ENCODE results near the gene SRRT. TPM values are rescaled to one million over a fixed set of nuclear protein-coding genes. Genes with fewer than 3 reads are reported as not detected.

The SRRT gene
- total and polyA plus RNA-seq, 2 donors from 2014 or later, result 58.2 to 127 TPM

DNA sequence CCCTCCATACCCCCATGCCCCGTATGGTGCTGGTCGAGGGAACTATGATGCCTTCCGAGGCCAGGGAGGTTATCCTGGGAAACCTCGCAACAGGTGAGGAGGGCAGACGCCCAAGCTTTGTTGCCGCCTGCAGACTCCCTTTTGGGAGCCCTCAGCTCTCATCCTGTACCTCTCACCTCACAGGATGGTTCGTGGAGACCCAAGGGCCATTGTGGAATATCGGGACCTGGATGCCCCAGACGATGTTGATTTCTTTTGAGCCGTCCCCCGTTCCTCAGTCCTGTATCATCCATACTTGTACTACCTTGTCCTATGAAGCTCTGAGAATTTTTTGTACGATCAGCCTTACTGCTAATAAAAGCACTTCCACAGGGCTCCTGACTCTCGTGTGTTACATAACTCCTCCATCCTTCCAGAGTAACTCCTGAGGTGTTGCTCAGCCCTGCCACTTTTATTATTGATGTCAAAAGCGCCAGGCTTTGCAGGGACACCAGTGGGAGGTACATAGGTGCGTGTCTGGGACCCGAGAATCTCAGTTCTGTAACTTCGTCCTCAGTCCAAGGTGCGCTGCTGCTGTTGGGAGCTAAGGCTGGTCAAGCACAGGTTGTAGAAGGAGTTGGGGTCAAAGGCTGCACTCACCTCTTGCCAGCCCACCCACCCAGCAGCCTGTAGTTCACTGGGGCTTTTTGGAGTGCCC is 13.5 kb downstream of the SRRT start:
- DNase-seq (peak in 1 of 5 donors; percentile 51), FAIRE-seq (no peak)
- Histone ChIP-seq H3K27me3 (ENCODE audit: control insufficient read depth, insufficient read depth, low read length) (no peaks in the 10 kb centered on the region), H3K27ac (ENCODE audit: low read depth in 2 of 2, low read length in 2 of 2) (peak overlapping the region in 1 of 2 donors; percentile 4), H3K9me3 (ENCODE audit: control insufficient read depth in 2 of 3, insufficient read depth in 1 of 3, low read length in 3 of 3) (no peaks in the 10 kb centered on the region), H3K36me3 (ENCODE audit: control insufficient read depth in 2 of 3, insufficient read depth in 3 of 3, low read length in 3 of 3) (peaks cover 16 to 51% (median 31%) of the 10 kb centered on the region in 3 donors), H3K4me1 (ENCODE audit: control insufficient read depth in 2 of 3, insufficient read depth in 2 of 3, low read depth in 1 of 3, low read length in 3 of 3) (peaks cover 0 to 18% (median 4%) of the 10 kb centered on the region in 3 donors), H3K9ac (ENCODE audit: low read length in 3 of 3) (peak overlapping the region in 1 of 3 donors; percentile 71), H3K4me3 (ENCODE audit: low read length in 3 of 3) (peak overlapping the region in 2 of 3 donors; percentile 37 to 73)
- TF ChIP-seq, protein P1, sequence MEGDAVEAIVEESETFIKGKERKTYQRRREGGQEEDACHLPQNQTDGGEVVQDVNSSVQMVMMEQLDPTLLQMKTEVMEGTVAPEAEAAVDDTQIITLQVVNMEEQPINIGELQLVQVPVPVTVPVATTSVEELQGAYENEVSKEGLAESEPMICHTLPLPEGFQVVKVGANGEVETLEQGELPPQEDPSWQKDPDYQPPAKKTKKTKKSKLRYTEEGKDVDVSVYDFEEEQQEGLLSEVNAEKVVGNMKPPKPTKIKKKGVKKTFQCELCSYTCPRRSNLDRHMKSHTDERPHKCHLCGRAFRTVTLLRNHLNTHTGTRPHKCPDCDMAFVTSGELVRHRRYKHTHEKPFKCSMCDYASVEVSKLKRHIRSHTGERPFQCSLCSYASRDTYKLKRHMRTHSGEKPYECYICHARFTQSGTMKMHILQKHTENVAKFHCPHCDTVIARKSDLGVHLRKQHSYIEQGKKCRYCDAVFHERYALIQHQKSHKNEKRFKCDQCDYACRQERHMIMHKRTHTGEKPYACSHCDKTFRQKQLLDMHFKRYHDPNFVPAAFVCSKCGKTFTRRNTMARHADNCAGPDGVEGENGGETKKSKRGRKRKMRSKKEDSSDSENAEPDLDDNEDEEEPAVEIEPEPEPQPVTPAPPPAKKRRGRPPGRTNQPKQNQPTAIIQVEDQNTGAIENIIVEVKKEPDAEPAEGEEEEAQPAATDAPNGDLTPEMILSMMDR (IDR thresholded peaks at IDR 0.05; ENCODE audit: borderline replicate concordance, extremely low read depth, insufficient read depth), result no peak
- intact Hi-C loops (cut with DNase I), result no loop called here

DNA sequence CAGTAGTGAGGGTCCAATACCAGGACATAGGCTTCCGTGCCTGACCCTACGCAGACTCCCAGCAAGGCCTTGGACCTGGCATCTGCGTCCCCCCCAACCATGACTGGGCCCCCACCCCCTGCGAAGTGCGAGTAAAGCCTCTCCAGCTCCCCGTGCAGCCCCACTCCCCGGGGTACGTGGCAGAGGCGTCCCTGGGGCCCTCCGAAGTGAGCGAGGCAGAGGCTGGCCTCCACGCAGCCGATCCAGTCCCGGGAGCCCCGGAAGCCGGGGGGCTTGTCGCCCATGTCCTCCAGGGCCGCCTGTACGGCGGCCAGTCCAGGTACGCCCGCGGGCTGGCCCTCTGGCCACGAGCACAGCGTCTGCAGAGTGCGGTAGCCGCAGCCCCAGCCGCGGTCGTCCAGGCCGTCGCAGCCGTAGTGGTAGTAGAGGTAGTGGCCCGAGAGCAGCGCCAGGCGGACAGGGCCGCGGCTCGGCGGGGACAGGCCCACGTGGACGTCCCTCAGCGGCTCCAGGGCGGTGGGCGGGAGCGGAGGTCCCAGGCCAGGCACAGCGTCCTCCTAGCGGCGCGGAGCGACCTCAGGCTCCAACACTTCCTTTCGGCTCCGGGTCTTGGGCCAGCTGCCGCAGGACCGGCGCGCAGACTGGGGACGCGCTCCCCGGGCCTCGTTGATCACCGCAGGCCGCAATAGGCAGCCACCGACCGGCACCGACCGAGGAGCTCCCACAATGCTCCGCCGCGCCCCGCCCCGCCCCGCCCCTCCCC is 14.3 kb downstream of the SRRT start, which contains the start of gene UFSP1:
UFSP1 (minus strand) TSS at position 728 of the 763 bp plus-strand sequence; CDS start at position 284, 444 bp downstream.
- H3K27ac ChIP-seq (ENCODE audit: low read depth in 2 of 2, low read length in 2 of 2), result peak within 1 kb of the TSS; percentile 89 to 95
- no peaks in the 10 kb centered on the region for H3K9me3 ChIP-seq (ENCODE audit: control insufficient read depth in 2 of 3, insufficient read depth in 1 of 3, low read length in 3 of 3)
- peaks cover 0 to 18% (median 4%) of the 10 kb centered on the region in 3 donors for H3K4me1 ChIP-seq (ENCODE audit: control insufficient read depth in 2 of 3, insufficient read depth in 2 of 3, low read depth in 1 of 3, low read length in 3 of 3)
- peaks cover 16 to 44% (median 31%) of the 10 kb centered on the region in 3 donors for H3K36me3 ChIP-seq (ENCODE audit: control insufficient read depth in 2 of 3, insufficient read depth in 3 of 3, low read length in 3 of 3)
- FAIRE-seq (no peak), DNase-seq (no peak)
- intact Hi-C loops (cut with DNase I), result no loop called here
- H3K27me3 ChIP-seq (ENCODE audit: control insufficient read depth, insufficient read depth, low read length), result no peaks in the 10 kb centered on the region
- peak within 1 kb of the TSS; percentile 53 to 71 (median 60) for H3K9ac ChIP-seq (ENCODE audit: low read length in 3 of 3)
- TF ChIP-seq, protein P1 (IDR thresholded peaks at IDR 0.05; ENCODE audit: borderline replicate concordance, extremely low read depth, insufficient read depth), result no peak
- peak within 1 kb of the TSS; percentile 58 to 73 (median 72) for H3K4me3 ChIP-seq (ENCODE audit: low read length in 3 of 3)

DNA sequence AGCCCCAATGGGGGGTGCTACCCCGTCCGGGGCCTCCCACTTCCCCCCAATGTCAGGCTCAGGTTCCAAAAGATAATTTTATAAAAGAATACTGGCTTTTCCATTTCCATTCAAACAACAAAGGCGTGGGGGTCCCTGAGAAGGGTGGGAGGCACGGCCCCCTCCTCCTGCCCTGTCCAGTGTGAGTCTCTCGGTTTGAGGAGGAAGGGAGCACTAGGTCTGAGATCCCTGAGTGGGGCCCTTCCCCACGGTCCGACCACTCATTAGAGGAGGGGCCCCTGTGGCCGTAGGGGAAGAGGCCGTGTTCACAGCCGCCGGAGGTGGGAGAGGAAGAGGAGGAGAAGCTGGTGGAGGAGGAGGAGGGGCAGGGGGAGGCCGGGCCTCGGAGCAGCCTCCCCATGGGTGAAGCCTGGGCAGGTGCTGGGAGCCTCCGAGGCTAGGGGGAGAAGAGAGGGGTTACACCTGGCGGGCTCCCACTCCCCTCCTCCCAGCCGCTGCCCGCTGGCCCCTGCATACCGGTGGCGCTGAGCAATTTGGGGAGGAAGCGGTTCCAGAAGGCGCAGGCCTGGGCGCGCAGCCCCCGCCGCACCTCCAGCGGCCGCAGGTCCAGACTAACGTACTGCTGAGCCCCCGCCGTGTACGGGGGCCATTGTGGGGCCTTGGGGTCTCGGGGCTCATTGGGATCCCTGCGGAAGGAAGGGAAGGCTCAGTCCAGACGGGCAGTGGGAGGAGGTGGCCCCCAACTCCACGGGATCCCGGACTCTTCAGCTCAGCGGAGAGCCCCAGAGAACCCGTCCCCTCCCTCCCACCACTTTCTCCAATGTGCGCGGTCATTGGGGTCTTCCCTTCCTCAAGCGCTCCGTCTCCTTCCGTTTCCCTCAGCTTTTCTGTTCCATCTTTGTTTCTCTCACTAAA is 16.0 kb downstream of the SRRT start:
- peak overlapping the region; percentile 58 to 72 (median 71) for H3K4me3 ChIP-seq (ENCODE audit: low read length in 3 of 3)
- DNase-seq (peak; percentile 43 to 86 (median 73)), FAIRE-seq (no peak)
- H3K27ac ChIP-seq (ENCODE audit: low read depth in 2 of 2, low read length in 2 of 2), result peak overlapping the region; percentile 89 to 95
- H3K9ac ChIP-seq (ENCODE audit: low read length in 3 of 3), result peak overlapping the region in 2 of 3 donors; percentile 53 to 67
- peaks cover under 1% of the 10 kb centered on the region for H3K27me3 ChIP-seq (ENCODE audit: control insufficient read depth, insufficient read depth, low read length)
- peaks cover 0 to 19% (median 4%) of the 10 kb centered on the region in 3 donors for H3K4me1 ChIP-seq (ENCODE audit: control insufficient read depth in 2 of 3, insufficient read depth in 2 of 3, low read depth in 1 of 3, low read length in 3 of 3)
- H3K9me3 ChIP-seq (ENCODE audit: control insufficient read depth in 2 of 3, insufficient read depth in 1 of 3, low read length in 3 of 3), result no peaks in the 10 kb centered on the region
- intact Hi-C loops (cut with DNase I), result no loop called here
- TF ChIP-seq, protein P1 (IDR thresholded peaks at IDR 0.05; ENCODE audit: borderline replicate concordance, extremely low read depth, insufficient read depth), result no peak
- H3K36me3 ChIP-seq (ENCODE audit: control insufficient read depth in 2 of 3, insufficient read depth in 3 of 3, low read length in 3 of 3), result peaks cover 11 to 29% (median 20%) of the 10 kb centered on the region in 3 donors
